H1 (cell line): ENCODE results near the gene HOXD4. TPM values are rescaled to one million over a fixed set of nuclear protein-coding genes. Genes with fewer than 3 reads are reported as not detected.

ENCODE experiments used
- CTCF ChIA-PET: fragments of 300-600 bp; sonication (Branson Sonifier 250); formaldehyde crosslinking; loops from one replicate; lab custom pipeline; 2021; ENCODE audit not compliant: partially characterized antibody; lab: Charles Lee
- POLR2A ChIA-PET: fragments of 300-600 bp; sonication (Branson Sonifier 250); formaldehyde crosslinking; loops from one replicate; lab custom pipeline; 2021; ENCODE audit warnings: inconsistent platforms; ENCODE audit not compliant: partially characterized antibody; lab: Charles Lee
- DNase-seq, 2 experiments: peaks; one replicate each; pipeline versions ENCODE4 v3.0.0 to v3.0.0-alpha.2; 2010 to 2022; ENCODE audit warnings: low spot score in 2 of 2, low read depth in 1 of 2, mixed read lengths in 1 of 2
- FAIRE-seq: peaks from 2 replicates; lab custom pipeline; 2011; peaks lifted over from hg19 to GRCh38; lab: Jason Lieb, UNC
- H2AFZ ChIP-seq: 2 replicates; pipeline ENCODE4 v1.8.1; 2012; ENCODE audit warnings: low read length, inconsistent platforms
- H2AK5ac ChIP-seq: 2 replicates; pipeline ENCODE4 v1.6.1; 2013; ENCODE audit warnings: low read depth, low read length
- H2BK120ac ChIP-seq: replicated peaks from 2 replicates; pipeline ENCODE3; 2013; ENCODE audit warnings: low read depth, low read length, inconsistent platforms
- H2BK12ac ChIP-seq: 2 replicates; pipeline ENCODE4 v1.6.1; 2013; ENCODE audit warnings: low read depth, low read length
- H2BK15ac ChIP-seq: 2 replicates; pipeline ENCODE4 v1.6.1; 2013; ENCODE audit warnings: low read length
- H2BK20ac ChIP-seq: 2 replicates; pipeline ENCODE4 v1.6.1; 2013; ENCODE audit warnings: low read length
- H2BK5ac ChIP-seq: 2 replicates; pipeline ENCODE4 v1.6.1; 2013; ENCODE audit warnings: low read depth, low read length
- H3K14ac ChIP-seq: 2 replicates; pipeline ENCODE4 v1.6.1; 2013; ENCODE audit warnings: inconsistent platforms; ENCODE audit not compliant: insufficient read length
- H3K18ac ChIP-seq: 2 replicates; pipeline ENCODE4 v1.6.1; 2013; ENCODE audit warnings: low read length; ENCODE audit errors: extremely low read depth
- H3K23ac ChIP-seq: 2 replicates; pipeline ENCODE4 v1.6.1; 2013; ENCODE audit warnings: inconsistent platforms; ENCODE audit not compliant: insufficient read length
- H3K23me2 ChIP-seq: 2 replicates; pipeline ENCODE4 v1.6.1; 2013; ENCODE audit warnings: low read depth, low read length
- H3K27ac ChIP-seq: 2 replicates; pipeline ENCODE4 v1.6.1; 2011; ENCODE audit warnings: low read depth, low read length, inconsistent platforms
- H3K27me3 ChIP-seq, 4 experiments: replicated peaks in 1 of 4; 1 replicate in 1 of 4; 2 replicates in 3 of 4; pipeline versions ENCODE4 v1.6.1 to v1.8.1; 2011 to 2013; ENCODE audit warnings: low read length in 3 of 4, mild to moderate bottlenecking in 3 of 4, inconsistent platforms in 2 of 4, mixed read lengths in 2 of 4, moderate library complexity in 1 of 4; ENCODE audit not compliant: control insufficient read depth in 3 of 4, insufficient read depth in 3 of 4; ENCODE audit errors: extremely low read depth in 1 of 4
- H3K36me3 ChIP-seq, 4 experiments: 2 replicates each; pipeline versions ENCODE4 v1.6.1 to v1.8.1; 2011 to 2013; ENCODE audit warnings: mild to moderate bottlenecking in 4 of 4, low read length in 3 of 4, moderate library complexity in 2 of 4, control low read depth in 1 of 4, inconsistent platforms in 1 of 4; ENCODE audit not compliant: insufficient read depth in 4 of 4, control insufficient read depth in 2 of 4
- H3K4ac ChIP-seq: replicated peaks from 2 replicates; pipeline ENCODE3; 2013; ENCODE audit warnings: low read length, low read depth, mixed read lengths, inconsistent platforms; ENCODE audit not compliant: insufficient read length
- H3K4me1 ChIP-seq, 4 experiments: replicated peaks in 1 of 4; 1 replicate in 1 of 4; 2 replicates in 3 of 4; pipeline versions ENCODE4 v1.6.1 to v1.8.1; 2011 to 2013; ENCODE audit warnings: low read length in 3 of 4, inconsistent platforms in 2 of 4, mixed read lengths in 1 of 4; ENCODE audit not compliant: insufficient read depth in 4 of 4, control insufficient read depth in 3 of 4
- H3K4me2 ChIP-seq, 2 experiments: 2 replicates each; pipeline versions ENCODE4 v1.6.1 to v1.8.1; 2011 to 2013; ENCODE audit warnings: low read depth in 2 of 2, low read length in 2 of 2, control low read depth in 1 of 2, inconsistent platforms in 1 of 2, mild to moderate bottlenecking in 1 of 2; ENCODE audit not compliant: insufficient read depth in 1 of 2
- H3K4me3 ChIP-seq, 4 experiments: fragments of 200-600, 300-600 bp in 1 of 4; sonication (generic), shearing (Covaris generic), sonication (Bioruptor Twin) in 1 of 4; 2 replicates each; pipeline versions ENCODE4 v1.5.1 to v1.8.1; 2011 to 2016; ENCODE audit warnings: low read length in 4 of 4, low read depth in 3 of 4, control low read depth in 2 of 4, inconsistent platforms in 2 of 4, mild to moderate bottlenecking in 2 of 4, mixed read lengths in 1 of 4, moderate library complexity in 1 of 4; ENCODE audit not compliant: insufficient read depth in 2 of 4; ENCODE audit errors: extremely low read depth in 1 of 4
- H3K56ac ChIP-seq: replicated peaks from 2 replicates; pipeline ENCODE3; 2013; ENCODE audit warnings: low read depth, mild to moderate bottlenecking, mixed read lengths, low read length, inconsistent platforms; ENCODE audit not compliant: insufficient read length
- H3K79me1 ChIP-seq: 2 replicates; pipeline ENCODE4 v1.6.1; 2013; ENCODE audit warnings: low read depth, low read length, control low read depth
- H3K79me2 ChIP-seq, 2 experiments: 2 replicates each; pipeline versions ENCODE4 v1.6.1 to v1.8.1; 2012 to 2013; ENCODE audit warnings: low read length in 2 of 2, mild to moderate bottlenecking in 2 of 2, inconsistent platforms in 1 of 2; ENCODE audit not compliant: insufficient read depth in 2 of 2, control insufficient read depth in 1 of 2
- H3K9ac ChIP-seq, 4 experiments: replicated peaks in 1 of 4; 1 replicate in 1 of 4; 2 replicates in 3 of 4; pipeline versions ENCODE4 v1.6.1 to v1.8.1; 2011 to 2013; ENCODE audit warnings: low read depth in 3 of 4, low read length in 3 of 4, control low read depth in 2 of 4, mild to moderate bottlenecking in 2 of 4, moderate library complexity in 2 of 4, inconsistent platforms in 1 of 4; ENCODE audit errors: extremely low read depth in 1 of 4
- H3K9me3 ChIP-seq, 2 experiments: 2 replicates each; pipeline versions ENCODE4 v1.6.1 to v1.8.1; 2012 to 2013; ENCODE audit warnings: mild to moderate bottlenecking in 2 of 2, moderate library complexity in 2 of 2, control low read depth in 1 of 2, inconsistent platforms in 1 of 2, low read depth in 1 of 2, low read length in 1 of 2, mixed read lengths in 1 of 2; ENCODE audit not compliant: insufficient read depth in 2 of 2
- H4K20me1 ChIP-seq, 2 experiments: replicated peaks in 1 of 2; 2 replicates each; pipeline versions ENCODE3 to v1.8.1; 2011 to 2013; ENCODE audit warnings: inconsistent platforms in 2 of 2, low read length in 2 of 2, mild to moderate bottlenecking in 1 of 2; ENCODE audit not compliant: insufficient read depth in 2 of 2, control insufficient read depth in 1 of 2
- H4K5ac ChIP-seq: 2 replicates; pipeline ENCODE4 v1.6.1; 2013; ENCODE audit warnings: low read length, low read depth, mixed read lengths, inconsistent platforms; ENCODE audit not compliant: insufficient read length
- H4K8ac ChIP-seq: 2 replicates; pipeline ENCODE4 v1.8.0; 2013; ENCODE audit warnings: mild to moderate bottlenecking, moderate library complexity, low read length, inconsistent platforms; ENCODE audit not compliant: insufficient read depth; ENCODE audit errors: extremely low read depth
- H4K91ac ChIP-seq: replicated peaks from 2 replicates; pipeline ENCODE3; 2013; ENCODE audit warnings: low read length, mixed read lengths, inconsistent platforms; ENCODE audit not compliant: insufficient read length
- BACH1 ChIP-seq: IDR thresholded peaks from 2 replicates; pipeline ENCODE4 v1.6.1; 2012; ENCODE audit warnings: low read length, improper control_type of control experiment
- CTBP2 ChIP-seq: IDR thresholded peaks from 2 replicates; pipeline ENCODE4 v1.7.0; 2011; ENCODE audit warnings: borderline replicate concordance, mild to moderate bottlenecking, moderate library complexity, mixed read lengths, low read length; ENCODE audit not compliant: insufficient read depth, insufficient read length
- NRF1 ChIP-seq: IDR thresholded peaks from 2 replicates; pipeline ENCODE4 v1.6.1; 2011; ENCODE audit warnings: mild to moderate bottlenecking, low read depth, low read length, improper control_type of control experiment
- SAP30 ChIP-seq: fragments of 300-600 bp; sonication (generic); IDR thresholded peaks from 2 replicates; pipeline ENCODE4 v1.7.1; 2012; ENCODE audit warnings: low read length, moderate library complexity, mild to moderate bottlenecking, inconsistent platforms; ENCODE audit not compliant: insufficient read depth, insufficient replicate concordance
- SIX5 ChIP-seq: IDR thresholded peaks from 2 replicates; pipeline ENCODE4 v1.6.1; 2011; ENCODE audit warnings: mild to moderate bottlenecking, low read depth, low read length
- SP2 ChIP-seq: IDR thresholded peaks from 2 replicates; pipeline ENCODE4 v1.6.1; 2012; ENCODE audit warnings: mild to moderate bottlenecking, low read length, inconsistent platforms
- WGBS, 2 experiments: shearing (Covaris generic) in 1 of 2; methylation state at CpG; one replicate each; pipeline versions ENCODE4 v1.1.6 to v1.1.7; 2013 to 2015; ENCODE audit warnings: low lambda C conversion rate in 2 of 2, mixed read lengths in 2 of 2, inconsistent platforms in 1 of 2, low coverage in 1 of 2, missing lambda C conversion rate in 1 of 2; ENCODE audit not compliant: insufficient replicate concordance in 2 of 2, insufficient coverage in 1 of 2, insufficient read length in 1 of 2; ENCODE audit errors: extremely low coverage in 1 of 2, missing lambda C conversion rate in 1 of 2; 5-methylcytosine and 5-hydroxymethylcytosine counted together
- polyA plus RNA-seq, 7 experiments: library from polyadenylated mRNA; depleted of rRNA in 3 of 7; stranded (reverse) in 5 of 7; unstranded in 2 of 7; fragments of >200 nt in 5 of 7; fragments of 200-250 nt in 2 of 7; gene quantifications; 1 replicate in 5 of 7; 2 replicates in 1 of 7; 4 replicates in 1 of 7; pipeline versions ENCODE4 v1.2.1 to v1.2.3, GENCODE V29; 2011 to 2013; ENCODE audit warnings: missing spikeins in 2 of 7, mixed read lengths in 2 of 7
- total RNA-seq: library from RNA; stranded (reverse); fragmentation: NEBNext Ultra II Directional; extraction: Animal tissue kit (Norgen Biotek cat#: 25700); gene quantifications from 2 replicates; pipeline ENCODE4 v1.2.1, GENCODE V29; 2021
- TF ChIP-seq, protein P1 (sequence below): IDR thresholded peaks from 2 replicates; pipeline ENCODE4 v1.6.1; 2011; ENCODE audit warnings: low read depth, mild to moderate bottlenecking, low read length; ENCODE audit not compliant: insufficient read depth
- TF ChIP-seq, protein P2 (sequence below): IDR thresholded peaks from 2 replicates; pipeline ENCODE4 v1.6.1; 2012; ENCODE audit warnings: low read length, inconsistent platforms

The HOXD4 gene
- total and polyA plus RNA-seq, 2 of the 8 experiments (the other 6 are each of a cell fraction or from before 2014, with no cell fraction given): not detected

DNA sequence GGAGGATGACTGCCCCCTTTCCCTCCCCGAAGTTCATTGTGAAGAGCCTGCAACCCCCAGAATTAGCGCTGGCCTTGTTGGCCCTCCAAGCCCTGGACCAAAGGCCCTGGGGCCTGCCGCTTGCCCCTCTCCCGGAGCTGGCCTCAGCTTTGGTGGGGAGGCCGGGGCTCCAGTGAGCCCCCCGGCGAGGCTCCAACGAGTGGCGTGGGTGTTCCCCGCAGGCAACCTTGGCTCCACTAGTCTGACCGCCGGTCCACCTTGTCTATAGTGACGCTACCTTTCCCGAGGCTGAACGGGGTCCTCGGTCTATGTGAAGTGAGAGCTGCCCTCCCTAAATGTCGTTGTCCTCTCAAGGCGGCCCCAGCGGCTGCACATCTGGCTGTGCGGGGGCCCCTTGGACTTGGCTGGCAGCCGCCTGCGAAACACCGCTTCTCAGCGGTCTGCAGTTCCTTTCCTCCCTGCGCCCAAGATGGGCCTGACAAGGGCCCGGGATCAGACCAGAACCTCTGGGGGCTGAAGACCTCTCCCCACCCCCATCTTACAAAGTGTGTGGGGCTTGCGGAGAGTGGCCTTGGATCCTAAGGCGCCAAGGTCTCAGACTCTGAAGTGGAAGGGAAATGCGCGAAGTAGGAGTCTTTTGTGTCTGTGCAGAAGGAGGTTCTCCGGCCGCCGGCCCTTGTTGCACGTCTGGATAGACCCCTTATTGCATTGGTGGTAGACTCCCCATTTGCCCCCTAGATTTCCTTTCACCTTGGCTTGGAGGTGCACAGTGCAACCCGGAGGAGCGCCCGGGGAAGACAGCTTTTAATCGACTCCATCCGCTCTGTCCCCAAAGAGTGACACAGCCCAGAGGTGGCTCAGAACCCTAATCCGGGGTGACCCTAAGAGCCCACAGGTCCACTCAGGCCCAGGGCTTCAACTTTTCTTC is 38.7 kb upstream of the HOXD4 start:
- Histone ChIP-seq H3K79me1 (no peaks in the 10 kb centered on the region), H3K23ac (no peak overlapping the region), H3K9ac (no peak overlapping the region), H2BK5ac (no peak overlapping the region), H2AFZ (no peak overlapping the region), H4K8ac (0 out of 2 replicates have a peak overlapping the region, but pooled peaks have one; percentile 58), H3K27ac (no peak overlapping the region), H4K91ac (no peak overlapping the region), H2AK5ac (no peak overlapping the region), H3K4ac (no peak overlapping the region), H3K18ac (no peak overlapping the region), H3K27me3 (peaks cover 96 to 100% (median 100%) of the 10 kb centered on the region in 4 experiments), H4K5ac (no peak overlapping the region), H3K23me2 (no peaks in the 10 kb centered on the region), H4K20me1 (peaks cover 19 to 29% of the 10 kb centered on the region in 2 experiments), H3K14ac (no peak overlapping the region), H2BK15ac (no peak overlapping the region), H3K56ac (no peak overlapping the region), H2BK20ac (no peak overlapping the region), H3K4me3 (no peak overlapping the region), H3K79me2 (no peaks in the 10 kb centered on the region), H2BK120ac (no peak overlapping the region), H2BK12ac (no peak overlapping the region), H3K9me3 (peaks cover 0 to 16% of the 10 kb centered on the region in 2 experiments; a peak in 2 of 4 replicates), H3K4me2 (no peak overlapping the region), H3K4me1 (peaks cover 0 to 6% (median under 1%) of the 10 kb centered on the region in 4 experiments; a peak in 4 of 7 replicates), H3K36me3 (peaks cover 0 to 16% (median 0%) of the 10 kb centered on the region in 4 experiments; a peak in 1 of 8 replicates)
- 19% methylated on average over 35 of the region's 40 CpGs; no CpG with 5 or more reads in 1 of the 2 experiments for WGBS, 2 experiments
- FAIRE-seq (no peak), DNase-seq (peak in 1 of 2 experiments; percentile 60)
- ChIA-PET CTCF (interaction anchor here (0.6 to 5.4 kb wide), 16 partner anchors 8 to 1116 kb away, joined by 3 to 42 read pairs (median 3); partner anchors contain the start of gene HOXD9), POLR2A (no interaction called here)
- TF ChIP-seq SAP30 (no peak), SIX5 (no peak), CTBP2 (no peak), NRF1 (no peak), SP2 (no peak), BACH1 (no peak)
- TF ChIP-seq, protein P1, sequence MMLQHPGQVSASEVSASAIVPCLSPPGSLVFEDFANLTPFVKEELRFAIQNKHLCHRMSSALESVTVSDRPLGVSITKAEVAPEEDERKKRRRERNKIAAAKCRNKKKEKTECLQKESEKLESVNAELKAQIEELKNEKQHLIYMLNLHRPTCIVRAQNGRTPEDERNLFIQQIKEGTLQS: no peak
- TF ChIP-seq, protein P2, sequence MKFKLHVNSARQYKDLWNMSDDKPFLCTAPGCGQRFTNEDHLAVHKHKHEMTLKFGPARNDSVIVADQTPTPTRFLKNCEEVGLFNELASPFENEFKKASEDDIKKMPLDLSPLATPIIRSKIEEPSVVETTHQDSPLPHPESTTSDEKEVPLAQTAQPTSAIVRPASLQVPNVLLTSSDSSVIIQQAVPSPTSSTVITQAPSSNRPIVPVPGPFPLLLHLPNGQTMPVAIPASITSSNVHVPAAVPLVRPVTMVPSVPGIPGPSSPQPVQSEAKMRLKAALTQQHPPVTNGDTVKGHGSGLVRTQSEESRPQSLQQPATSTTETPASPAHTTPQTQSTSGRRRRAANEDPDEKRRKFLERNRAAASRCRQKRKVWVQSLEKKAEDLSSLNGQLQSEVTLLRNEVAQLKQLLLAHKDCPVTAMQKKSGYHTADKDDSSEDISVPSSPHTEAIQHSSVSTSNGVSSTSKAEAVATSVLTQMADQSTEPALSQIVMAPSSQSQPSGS: no peak
